GM21786 (cell line): ENCODE results near the gene WSCD2.

Experiments used
- ATAC-seq: cut with Tn5 transposase; IDR thresholded peaks from one replicate; pipeline ENCODE4 v1.9.1; 2021; ENCODE audit not compliant: unreplicated experiment

Gene WSCD2

GRCh38 chr12:108126990-108127501 is 2.0 kb upstream of the WSCD2 start:
- ATAC-seq: no peak

GRCh38 chr12:108127654-108128053 is 1.4 kb upstream of the WSCD2 start:
- no peak for ATAC-seq

- ATAC-seq: no peak
These were observed 669 bp upstream of the WSCD2 start for GRCh38 chr12:108128221-108129016.

- no peak for ATAC-seq
These were observed 1.9 kb downstream of the WSCD2 start for GRCh38 chr12:108131035-108131434.

GRCh38 chr12:108131657-108132126 is 2.6 kb downstream of the WSCD2 start:
- no peak for ATAC-seq

- ATAC-seq: no peak
These were observed 4.4 kb downstream of the WSCD2 start for GRCh38 chr12:108133482-108133881.

- ATAC-seq: no peak
These were observed 5.7 kb downstream of the WSCD2 start for GRCh38 chr12:108134744-108135143.

- no peak for ATAC-seq
These were observed 6.5 kb downstream of the WSCD2 start for GRCh38 chr12:108135627-108136026.

GRCh38 chr12:108136697-108137096 is 7.6 kb downstream of the WSCD2 start:
- ATAC-seq: no peak

- ATAC-seq: no peak
These were observed 10.4 kb downstream of the WSCD2 start for GRCh38 chr12:108139454-108139853.

GRCh38 chr12:108140501-108140900 is 11.4 kb downstream of the WSCD2 start:
- ATAC-seq: no peak

- ATAC-seq: no peak
These were observed 12.6 kb downstream of the WSCD2 start for GRCh38 chr12:108141600-108142130.

GRCh38 chr12:108143144-108143543 is 14.1 kb downstream of the WSCD2 start:
- no peak for ATAC-seq

GRCh38 chr12:108144080-108144479 is 15.0 kb downstream of the WSCD2 start:
- ATAC-seq: no peak

- ATAC-seq: no peak
These were observed 15.9 kb downstream of the WSCD2 start for GRCh38 chr12:108145011-108145410.

- no peak for ATAC-seq
These were observed 17.2 kb downstream of the WSCD2 start for GRCh38 chr12:108146035-108146893.

GRCh38 chr12:108147279-108147678 is 18.2 kb downstream of the WSCD2 start:
- ATAC-seq: no peak

- ATAC-seq: no peak
These were observed 19.5 kb downstream of the WSCD2 start for GRCh38 chr12:108148521-108149074.

GRCh38 chr12:108150436-108150835 is 21.3 kb downstream of the WSCD2 start:
- no peak for ATAC-seq

GRCh38 chr12:108151533-108152169 is 22.6 kb downstream of the WSCD2 start:
- no peak for ATAC-seq

GRCh38 chr12:108152170-108152538 is 23.1 kb downstream of the WSCD2 start:
- no peak for ATAC-seq
